Pancreas (tissue), 10 donors: ENCODE measurements around the gene SNED1. TPM values are rescaled to one million over a fixed set of nuclear protein-coding genes. Genes with fewer than 3 reads are reported as not detected.

ENCODE experiments used
- ATAC-seq, 4 donors: fragments of 200-7000 bp; cut with Tn5 transposase; one replicate each; pipeline versions ENCODE4 v1.8.0 to v1.9.1; 2020; ENCODE audit warnings: mild to moderate bottlenecking in 4 of 4, moderate library complexity in 4 of 4
- DNase-seq, 6 donors: peaks; one replicate each; pipeline ENCODE4 v3.0.0-alpha.2; 2020
- FAIRE-seq: peaks from 2 replicates; lab custom pipeline; 2012; peaks lifted over from hg19 to GRCh38; lab: Jason Lieb, UNC
- H3K27ac ChIP-seq, 4 donors: fragments of 200-600 bp; sonication (generic); 1 replicate in 3 of 4; 2 replicates in 1 of 4; pipeline versions ENCODE4 v1.5.0 to v1.8.0; 2020
- H3K27me3 ChIP-seq, 4 donors: fragments of 200-600 bp; one replicate each; pipeline ENCODE4 v1.8.0; 2021
- H3K36me3 ChIP-seq, 3 donors: fragments of 200-600 bp; sonication (generic) in 1 of 3; one replicate each; pipeline versions ENCODE4 v1.5.0 to v1.8.0; 2020 to 2021
- H3K4me1 ChIP-seq, 3 donors: fragments of 200-600 bp; one replicate each; pipeline ENCODE4 v1.8.0; 2021
- H3K4me3 ChIP-seq, 4 donors: fragments of 200-600 bp; sonication (generic) in 2 of 4; one replicate each; pipeline versions ENCODE4 v1.5.0 to v1.8.0; 2020 to 2021
- H3K9me3 ChIP-seq, 4 donors: fragments of 200-600 bp; one replicate each; pipeline ENCODE4 v1.8.0; 2021
- CTCF ChIP-seq, 4 donors: fragments of 200-600 bp; sonication (generic) in 3 of 4; IDR thresholded peaks; one replicate each; pipeline versions ENCODE4 v1.5.0 to v1.8.0; 2021; ENCODE audit warnings: antibody characterized with exemption in 4 of 4
- WGBS, 2 donors: extraction: QIAGEN DNeasy Blood & Tissue Kit; methylation state at CpG; one replicate each; pipeline ENCODE4 v1.1.7; 2013; 5-methylcytosine and 5-hydroxymethylcytosine counted together
- intact Hi-C, 3 donors: fragments of 100-400 bp; cut with DNase I; formaldehyde crosslinking; loops; one replicate each; pipeline versions ENCODE4 v1.11.1 to v1.14.2; 2022
- polyA plus RNA-seq, 2 donors: library from polyadenylated mRNA; stranded (reverse); fragments of 200-250 nt; gene quantifications; one replicate each; pipeline ENCODE4 v1.2.3, GENCODE V29; 2013
- total RNA-seq, 6 donors: library from RNA; stranded (reverse); fragmentation: NEBNext Ultra II Directional in 4 of 6; extraction: Animal tissue kit (Norgen Biotek cat#: 25700) in 4 of 6; gene quantifications; one replicate each; pipeline versions ENCODE4 v1.2.1 to v1.2.4, GENCODE V29; 2021 to 2023
- donor health status: healthy with polysubstance abuse.
- donor health status: DM: no; HTN: no; CAD: no; lungs with moderate emphysema.
- donor health status: DM: no; HTN: no; CAD: no.
- donor health status: control.
- donor health status: control.
- donor health status: Bipolar disorder and iron deficiency.
- donor health status: DM: yes; HTN: yes; CAD: no.
- donor health status: DM: no; HTN: no; CAD: no.
- donor health status: DM: no; HTN: no; CAD: no.
- donor health status: DM: yes; HTN: yes; CAD: no.

Gene SNED1
- total and polyA plus RNA-seq, 8 donors: 6.6 to 19.2 (median 10.0) TPM

DNA sequence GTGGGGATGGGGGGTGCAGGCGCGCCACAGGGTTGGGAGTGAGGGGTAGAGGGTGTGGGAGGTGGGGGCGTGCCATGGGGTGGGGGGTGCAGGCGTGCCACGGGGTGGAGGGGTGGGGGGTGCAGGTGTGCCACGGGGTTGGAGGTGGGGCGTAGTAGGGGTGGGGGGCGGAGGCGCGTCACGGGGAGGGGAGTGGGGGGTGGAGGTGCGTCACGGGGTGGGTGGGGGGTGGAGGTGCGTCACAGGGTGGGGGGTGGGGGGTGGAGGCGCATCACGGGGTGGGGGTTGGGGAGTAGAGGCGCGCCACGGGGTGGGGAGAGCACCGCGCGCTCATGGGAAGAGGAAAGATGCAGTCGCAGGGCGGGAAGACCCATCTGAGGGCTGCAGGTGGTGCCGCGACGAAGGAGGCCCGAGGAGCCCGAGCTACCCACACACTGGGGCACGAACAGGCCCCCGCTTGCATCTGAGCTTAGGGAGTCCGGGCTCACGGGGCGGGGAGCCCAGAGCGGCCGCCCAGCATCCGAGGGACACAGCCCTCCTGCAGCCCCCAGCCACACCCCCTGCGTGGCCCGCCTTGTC, 37.5 kb downstream of the SNED1 start:
- no peak overlapping the region for H3K27ac ChIP-seq
- WGBS, 2 donors: 11 to 29% methylated on average over 17 to 33 of the region's 39 CpGs
- H3K4me1 ChIP-seq: peaks cover 0 to 3% (median 0%) of the 10 kb centered on the region in 3 donors
- no peaks in the 10 kb centered on the region for H3K9me3 ChIP-seq
- H3K4me3 ChIP-seq: peak overlapping the region; percentile 3 to 50 (median 28)
- DNase-seq (no peak), FAIRE-seq (no peak), ATAC-seq (peak in 3 of 4 donors; percentile 13 to 48 (median 33))
- H3K36me3 ChIP-seq: no peaks in the 10 kb centered on the region
- no peak for TF ChIP-seq CTCF (IDR thresholded peaks at IDR 0.05)
- no peaks in the 10 kb centered on the region for H3K27me3 ChIP-seq
- intact Hi-C loops: no loop called here

DNA sequence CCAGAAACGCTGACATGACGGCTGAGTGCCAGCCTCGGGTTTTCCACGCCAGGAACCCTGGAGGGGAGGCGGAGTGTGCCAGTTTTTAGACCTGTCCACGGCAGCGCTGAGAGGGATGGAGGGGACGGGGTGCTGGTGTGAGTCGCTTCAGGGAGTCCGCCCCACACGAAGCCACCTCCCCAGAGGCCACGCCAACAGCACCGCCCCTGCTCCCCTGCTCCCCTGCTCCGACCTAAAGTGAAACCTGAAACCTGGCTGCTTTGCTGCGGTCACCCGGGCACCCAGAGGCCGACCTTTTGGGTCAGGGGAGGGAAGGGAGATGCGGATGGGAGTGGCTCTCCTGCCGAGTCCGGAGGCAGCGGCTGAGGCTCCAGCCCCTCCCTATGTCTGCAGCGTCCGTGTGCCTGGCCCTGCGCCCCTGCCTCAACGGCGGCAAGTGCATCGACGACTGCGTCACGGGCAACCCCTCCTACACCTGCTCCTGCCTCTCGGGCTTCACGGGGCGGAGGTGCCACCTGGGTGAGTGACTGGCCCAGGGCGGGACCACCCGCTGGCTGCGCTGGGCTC, 38.1 kb downstream of the SNED1 start:
- Histone ChIP-seq H3K4me3 (peak overlapping the region; percentile 3 to 50 (median 28)), H3K27me3 (no peaks in the 10 kb centered on the region), H3K4me1 (peaks cover 0 to 3% (median 0%) of the 10 kb centered on the region in 3 donors), H3K9me3 (no peaks in the 10 kb centered on the region), H3K27ac (no peak overlapping the region), H3K36me3 (no peaks in the 10 kb centered on the region)
- no peak for FAIRE-seq
- intact Hi-C loops: no loop called here
- peak; percentile 42 to 80 (median 56) for DNase-seq
- ATAC-seq: peak; percentile 71 to 88 (median 77)
- 8 to 12% methylated on average over 32 to 36 of the region's 36 CpGs for WGBS, 2 donors
- no peak for TF ChIP-seq CTCF (IDR thresholded peaks at IDR 0.05)

DNA sequence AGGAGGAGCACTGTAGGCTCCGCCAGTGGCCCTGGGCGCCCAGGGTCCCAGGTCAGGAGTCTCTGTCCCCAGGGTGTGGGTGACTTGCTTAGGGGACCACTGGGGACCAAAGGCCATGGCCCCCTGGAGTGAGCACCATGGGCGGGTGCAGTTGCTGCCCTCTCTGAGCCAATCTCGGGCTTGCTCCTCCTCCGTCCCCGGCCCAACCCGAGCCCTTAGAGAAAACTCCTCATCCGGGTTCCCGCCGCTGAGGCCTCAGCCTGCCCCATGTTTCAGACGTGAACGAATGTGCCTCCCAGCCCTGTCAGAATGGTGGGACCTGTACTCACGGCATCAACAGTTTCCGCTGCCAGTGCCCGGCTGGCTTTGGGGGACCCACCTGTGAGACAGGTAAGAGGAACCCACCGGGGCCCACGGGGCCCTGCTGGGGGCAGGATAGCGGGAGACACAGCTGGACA, 38.6 kb downstream of the SNED1 start:
- ATAC-seq (peak in 1 of 4 donors; percentile 5), DNase-seq (peak in 1 of 6 donors; percentile 78), FAIRE-seq (no peak)
- Histone ChIP-seq H3K4me1 (peaks cover 0 to 3% (median 0%) of the 10 kb centered on the region in 3 donors), H3K27ac (no peak overlapping the region), H3K36me3 (no peaks in the 10 kb centered on the region), H3K27me3 (no peaks in the 10 kb centered on the region), H3K9me3 (no peaks in the 10 kb centered on the region), H3K4me3 (peak overlapping the region in 3 of 4 donors; percentile 28 to 50 (median 29))
- no peak for TF ChIP-seq CTCF (IDR thresholded peaks at IDR 0.05)
- intact Hi-C loops: no loop called here
- WGBS, 2 donors: 76% methylated on average over 18 of the region's 18 CpGs

GRCh38 chr2:241037498-241037897, 39.1 kb downstream of the SNED1 start:
- no peaks in the 10 kb centered on the region for H3K36me3 ChIP-seq
- TF ChIP-seq CTCF (IDR thresholded peaks at IDR 0.05): no peak
- no peak for DNase-seq
- intact Hi-C loops: no loop called here
- H3K4me3 ChIP-seq: no peak overlapping the region
- no peak for ATAC-seq
- 89 to 95% methylated on average over 9 of the region's 9 CpGs for WGBS, 2 donors
- H3K4me1 ChIP-seq: peaks cover 0 to 3% (median 0%) of the 10 kb centered on the region in 3 donors
- no peak for FAIRE-seq
- H3K27me3 ChIP-seq: no peaks in the 10 kb centered on the region
- no peaks in the 10 kb centered on the region for H3K9me3 ChIP-seq
- no peak overlapping the region for H3K27ac ChIP-seq
